Neuronal stem cell (in vitro differentiated cells): ENCODE measurements around the gene MOXD1.

Experiments
- DNase-seq: peaks from one replicate; pipeline ENCODE4 v3.0.0-alpha.2; 2013; ENCODE audit warnings: low spot score
- H2AFZ ChIP-seq: one replicate; pipeline ENCODE4 v1.6.1; 2013; ENCODE audit warnings: mild to moderate bottlenecking, low read length, inconsistent platforms
- H2AK5ac ChIP-seq: 2 replicates; pipeline ENCODE4 v1.6.1; 2013; ENCODE audit warnings: low read depth, mild to moderate bottlenecking, inconsistent platforms, low read length, moderate library complexity, mixed read lengths
- H2BK120ac ChIP-seq: 2 replicates; pipeline ENCODE4 v1.6.1; 2013; ENCODE audit warnings: low read depth, mild to moderate bottlenecking, inconsistent platforms, low read length, moderate library complexity, mixed read lengths
- H2BK12ac ChIP-seq: one replicate; pipeline ENCODE4 v1.6.1; 2013; ENCODE audit warnings: low read length, inconsistent platforms
- H2BK15ac ChIP-seq: 2 replicates; pipeline ENCODE4 v1.6.1; 2013; ENCODE audit warnings: mild to moderate bottlenecking, low read length, inconsistent platforms, mixed read lengths
- H2BK5ac ChIP-seq: one replicate; pipeline ENCODE4 v1.6.1; 2013; ENCODE audit warnings: inconsistent platforms, mild to moderate bottlenecking, low read length, moderate library complexity
- H3K14ac ChIP-seq: one replicate; pipeline ENCODE4 v1.6.1; 2013; ENCODE audit warnings: low read length, inconsistent platforms
- H3K18ac ChIP-seq: 2 replicates; pipeline ENCODE4 v1.6.1; 2013; ENCODE audit warnings: low read length, inconsistent platforms
- H3K23ac ChIP-seq: 2 replicates; pipeline ENCODE4 v1.6.1; 2013; ENCODE audit warnings: low read depth, mild to moderate bottlenecking, mixed read lengths, low read length, inconsistent platforms; ENCODE audit not compliant: poor library complexity
- H3K27ac ChIP-seq: replicated peaks from 3 replicates; pipeline ENCODE4 v1.5.1; 2013; ENCODE audit warnings: low read length, inconsistent platforms
- H3K27me3 ChIP-seq, 3 experiments: 2 replicates each; pipeline ENCODE4 v1.6.1; 2013; ENCODE audit warnings: low read length in 3 of 3, mild to moderate bottlenecking in 2 of 3, inconsistent platforms in 1 of 3, low read depth in 1 of 3, mixed read lengths in 1 of 3, moderate library complexity in 1 of 3; ENCODE audit not compliant: control insufficient read depth in 3 of 3, insufficient read depth in 3 of 3
- H3K36me3 ChIP-seq, 2 donors: replicated peaks in 1 of 2; 2 replicates each; pipeline ENCODE4 v1.6.1; 2013; ENCODE audit warnings: low read length in 2 of 2; ENCODE audit not compliant: control insufficient read depth in 2 of 2, insufficient read depth in 2 of 2
- H3K4ac ChIP-seq: 2 replicates; pipeline ENCODE4 v1.6.1; 2013; ENCODE audit warnings: inconsistent platforms, mild to moderate bottlenecking, low read length, moderate library complexity
- H3K4me1 ChIP-seq, 2 donors: 1 replicate in 1 of 2; 2 replicates in 1 of 2; pipeline ENCODE4 v1.6.1; 2013; ENCODE audit warnings: low read length in 2 of 2, low read depth in 1 of 2; ENCODE audit not compliant: control insufficient read depth in 2 of 2, insufficient read depth in 1 of 2
- H3K4me2 ChIP-seq: one replicate; pipeline ENCODE4 v1.6.1; 2013; ENCODE audit warnings: mild to moderate bottlenecking, low read length, inconsistent platforms; ENCODE audit not compliant: insufficient read depth, poor library complexity, severe bottlenecking
- H3K4me3 ChIP-seq, 2 donors: 2 replicates each; pipeline ENCODE4 v1.5.1; 2013; ENCODE audit warnings: low read length in 2 of 2, mild to moderate bottlenecking in 2 of 2, inconsistent platforms in 1 of 2, moderate library complexity in 1 of 2
- H3K79me1 ChIP-seq: one replicate; pipeline ENCODE4 v1.6.1; 2013; ENCODE audit warnings: low read depth, mild to moderate bottlenecking, inconsistent platforms, low read length, moderate library complexity
- H3K9ac ChIP-seq: one replicate; pipeline ENCODE4 v1.6.1; 2013; ENCODE audit warnings: mild to moderate bottlenecking, low read depth, low read length, inconsistent platforms; ENCODE audit not compliant: poor library complexity
- H3K9me3 ChIP-seq, 2 donors: replicated peaks in 1 of 2; 2 replicates each; pipeline versions ENCODE3 to v1.6.1; 2013; ENCODE audit warnings: low read length in 2 of 2, mild to moderate bottlenecking in 2 of 2, inconsistent platforms in 1 of 2, low read depth in 1 of 2, mixed read lengths in 1 of 2, moderate library complexity in 1 of 2; ENCODE audit not compliant: control insufficient read depth in 2 of 2, insufficient read depth in 1 of 2
- H4K8ac ChIP-seq: one replicate; pipeline ENCODE4 v1.6.1; 2013; ENCODE audit warnings: low read depth, mild to moderate bottlenecking, inconsistent platforms, low read length, moderate library complexity
- H4K91ac ChIP-seq: one replicate; pipeline ENCODE4 v1.6.1; 2013; ENCODE audit warnings: low read length, low read depth, mild to moderate bottlenecking, inconsistent platforms; ENCODE audit not compliant: poor library complexity
- WGBS, 2 donors: extraction: QIAGEN DNeasy Blood & Tissue Kit; methylation state at CpG; one replicate each; pipeline ENCODE4 v1.1.7; 2013; ENCODE audit warnings: missing lambda C conversion rate in 2 of 2, mixed read lengths in 1 of 2; ENCODE audit not compliant: insufficient read length in 2 of 2, insufficient replicate concordance in 1 of 2; ENCODE audit errors: extremely low coverage in 2 of 2; 5-methylcytosine and 5-hydroxymethylcytosine counted together

The MOXD1 gene

DNA sequence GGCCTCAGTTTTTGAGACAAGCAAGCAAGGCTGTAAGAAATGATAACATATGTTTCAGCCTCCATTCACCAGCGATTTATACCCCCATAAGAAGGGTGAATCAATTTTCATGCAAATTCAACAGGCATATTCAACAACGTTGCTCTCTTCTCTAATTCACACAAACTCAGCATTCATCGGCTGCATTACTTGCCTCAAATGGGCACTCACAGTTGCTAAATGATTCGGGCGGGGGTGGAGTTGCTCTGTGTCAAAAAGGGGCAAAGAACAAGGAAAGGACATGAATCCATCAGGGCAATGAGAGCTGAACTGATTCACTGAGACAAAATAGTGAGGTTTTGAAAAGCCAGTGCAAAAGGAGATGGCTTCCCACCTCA, 9.0 kb downstream of the MOXD1 start:
- H3K14ac ChIP-seq: no peak overlapping the region
- peaks cover 0 to 1% of the 10 kb centered on the region in 2 donors for H3K36me3 ChIP-seq
- peak overlapping the region; percentile 21 for H3K27ac ChIP-seq
- no peak overlapping the region for H4K8ac ChIP-seq
- no peak overlapping the region for H2AK5ac ChIP-seq
- no CpG with 5 or more reads among the region's 5 CpGs for WGBS, 2 donors
- peaks cover 3% of the 10 kb centered on the region for H3K79me1 ChIP-seq
- peaks cover 0 to 6% of the 10 kb centered on the region in 2 donors for H3K9me3 ChIP-seq
- no peak for DNase-seq
- H2AFZ ChIP-seq: peak overlapping the region; percentile 52
- H2BK15ac ChIP-seq: no peak overlapping the region
- H2BK12ac ChIP-seq: no peak overlapping the region
- H2BK120ac ChIP-seq: no peak overlapping the region
- no peak overlapping the region for H2BK5ac ChIP-seq
- H3K18ac ChIP-seq: no peak overlapping the region
- peak overlapping the region; percentile 34 for H3K4me2 ChIP-seq
- no peak overlapping the region for H3K4ac ChIP-seq
- H3K23ac ChIP-seq: no peak overlapping the region
- no peaks in the 10 kb centered on the region for H3K27me3 ChIP-seq
- H3K4me1 ChIP-seq: peaks cover 5 to 9% of the 10 kb centered on the region in 2 donors
- no peak overlapping the region for H3K9ac ChIP-seq
- H4K91ac ChIP-seq: no peak overlapping the region
- no peak overlapping the region for H3K4me3 ChIP-seq

DNA sequence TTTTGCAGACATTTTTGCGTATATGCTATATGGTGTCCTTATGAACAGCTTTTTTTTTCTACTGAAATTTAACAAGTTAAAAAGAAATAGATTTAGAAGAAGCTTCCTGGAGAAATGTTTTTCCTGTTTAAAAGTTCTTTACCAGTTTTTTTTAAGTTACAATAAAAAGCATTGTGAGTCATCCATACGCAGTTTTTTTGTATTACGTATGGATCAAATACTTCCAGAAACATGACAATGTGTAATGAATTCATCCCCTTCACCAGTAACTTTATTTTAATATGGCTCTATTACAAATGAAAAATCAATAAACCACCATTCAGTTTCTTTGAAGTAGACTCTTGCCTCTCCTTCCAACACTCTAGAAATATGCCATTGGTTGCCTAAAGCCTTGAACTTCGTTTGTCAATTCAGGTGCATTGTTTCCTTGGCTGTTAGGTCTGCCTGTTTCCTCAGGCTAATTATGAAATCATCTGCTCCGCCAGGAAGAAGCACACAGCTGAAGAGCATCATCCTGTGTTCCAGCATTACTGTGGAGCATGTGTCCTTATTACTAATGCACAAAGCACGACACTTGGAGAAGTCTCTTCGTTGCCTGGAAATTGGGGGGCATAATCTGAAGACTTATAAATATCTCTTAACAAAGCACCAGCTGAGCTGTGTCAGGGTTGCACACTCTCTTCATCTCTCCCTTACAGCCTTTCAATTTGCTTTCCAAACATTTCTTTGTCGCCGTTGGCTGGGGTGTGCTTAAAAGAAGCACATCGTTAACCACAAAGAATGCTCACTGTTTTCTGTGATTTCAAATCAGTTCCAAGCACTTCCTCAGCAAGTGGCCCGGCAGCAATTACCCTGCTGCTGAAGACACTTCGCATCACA, 9.6 kb downstream of the MOXD1 start:
- Histone ChIP-seq H3K27ac (peak overlapping the region; percentile 21), H3K18ac (no peak overlapping the region)

DNA sequence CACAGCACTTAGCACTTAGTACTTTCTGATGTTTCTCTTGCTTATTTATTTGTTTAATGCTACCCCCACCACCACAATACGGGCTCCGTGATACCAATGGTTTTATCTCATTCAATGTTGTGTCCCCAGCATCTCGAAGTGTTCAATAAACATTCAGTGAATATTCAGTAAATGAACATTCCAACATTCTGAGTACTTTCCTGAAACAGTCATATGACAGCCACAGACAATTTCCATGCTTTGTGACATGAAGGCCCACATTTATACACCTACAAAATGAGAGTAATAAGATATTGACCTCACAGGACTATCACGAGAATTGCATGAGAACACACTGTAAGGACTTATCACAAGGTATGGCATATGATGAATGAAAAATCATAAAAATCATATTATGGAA, 10.8 kb downstream of the MOXD1 start:
- Histone ChIP-seq H2BK5ac (no peak overlapping the region), H3K79me1 (peaks cover 3% of the 10 kb centered on the region), H2AFZ (no peak overlapping the region), H2BK120ac (no peak overlapping the region), H3K27me3 (no peaks in the 10 kb centered on the region), H2BK12ac (no peak overlapping the region), H3K4ac (no peak overlapping the region), H3K4me1 (peaks cover 5 to 9% of the 10 kb centered on the region in 2 donors), H3K23ac (no peak overlapping the region), H3K18ac (no peak overlapping the region), H3K14ac (no peak overlapping the region), H3K4me3 (no peak overlapping the region), H3K9ac (no peak overlapping the region), H2AK5ac (no peak overlapping the region), H3K9me3 (peaks cover 0 to 3% of the 10 kb centered on the region in 2 donors), H4K8ac (no peak overlapping the region), H3K27ac (no peak overlapping the region), H3K4me2 (no peak overlapping the region), H4K91ac (no peak overlapping the region), H3K36me3 (peaks cover 0 to 1% of the 10 kb centered on the region in 2 donors), H2BK15ac (no peak overlapping the region)
- WGBS, 2 donors: no CpG with 5 or more reads among the region's 4 CpGs
- DNase-seq: no peak

More for the DNA sequence above, 9.6 kb downstream of the MOXD1 start:
- H3K9ac ChIP-seq: no peak overlapping the region
- no peak overlapping the region for H2BK12ac ChIP-seq
- no CpG with 5 or more reads among the region's 12 CpGs for WGBS, 2 donors
- peak overlapping the region; percentile 34 for H3K4me2 ChIP-seq
- no peak overlapping the region for H3K4ac ChIP-seq
- DNase-seq: peak; percentile 9
- no peak overlapping the region for H2BK120ac ChIP-seq
- H3K79me1 ChIP-seq: peaks cover 3% of the 10 kb centered on the region
- H2AK5ac ChIP-seq: no peak overlapping the region
- no peaks in the 10 kb centered on the region for H3K27me3 ChIP-seq
- peaks cover 0 to 1% of the 10 kb centered on the region in 2 donors for H3K36me3 ChIP-seq
- H3K4me3 ChIP-seq: no peak overlapping the region
- H4K8ac ChIP-seq: no peak overlapping the region
- no peak overlapping the region for H2BK15ac ChIP-seq
- H3K23ac ChIP-seq: no peak overlapping the region
- H3K4me1 ChIP-seq: peaks cover 5 to 9% of the 10 kb centered on the region in 2 donors
- no peak overlapping the region for H4K91ac ChIP-seq
- H2BK5ac ChIP-seq: no peak overlapping the region
- H3K9me3 ChIP-seq: peaks cover 0 to 3% of the 10 kb centered on the region in 2 donors
- no peak overlapping the region for H3K14ac ChIP-seq
- peak overlapping the region; percentile 52 for H2AFZ ChIP-seq

DNA sequence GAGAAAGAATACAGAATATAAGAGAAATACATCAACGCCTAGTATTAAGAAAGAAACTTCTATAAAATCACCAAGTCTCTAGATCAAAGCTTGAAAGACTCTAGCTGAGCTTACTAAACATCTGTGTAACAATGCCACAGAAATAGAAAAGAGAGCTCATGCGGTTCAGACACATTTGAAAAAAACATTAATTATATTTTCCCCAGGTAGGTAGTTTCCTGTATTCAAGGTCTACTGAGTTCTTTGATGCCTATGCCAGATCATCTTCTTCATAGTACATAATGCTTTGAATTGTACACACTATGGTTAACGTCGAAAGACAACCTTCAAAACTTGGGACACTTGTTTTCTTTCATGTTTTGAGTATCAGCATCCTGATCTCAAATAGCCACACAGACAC, 11.3 kb downstream of the MOXD1 start:
- Histone ChIP-seq H2AFZ (no peak overlapping the region), H3K4ac (no peak overlapping the region), H4K8ac (no peak overlapping the region), H3K4me1 (peaks cover 5 to 9% of the 10 kb centered on the region in 2 donors), H2AK5ac (no peak overlapping the region), H3K14ac (no peak overlapping the region), H2BK5ac (no peak overlapping the region), H3K79me1 (peaks cover 3% of the 10 kb centered on the region), H3K9ac (no peak overlapping the region), H3K27ac (no peak overlapping the region), H3K9me3 (peaks cover 0 to 3% of the 10 kb centered on the region in 2 donors), H2BK12ac (no peak overlapping the region), H3K4me3 (no peak overlapping the region), H3K36me3 (peaks cover 0 to 1% of the 10 kb centered on the region in 2 donors), H3K18ac (no peak overlapping the region), H3K23ac (no peak overlapping the region), H2BK15ac (no peak overlapping the region), H3K27me3 (no peaks in the 10 kb centered on the region), H4K91ac (no peak overlapping the region), H2BK120ac (no peak overlapping the region), H3K4me2 (no peak overlapping the region)
- no CpG with 5 or more reads among the region's 4 CpGs for WGBS, 2 donors
- DNase-seq: no peak
